GM19193 (cell line): Measurements from ENCODE around the gene ERMP1.

Experiments used
- POLR2A ChIP-seq: IDR thresholded peaks from 4 replicates; pipeline ENCODE4 v1.6.1; 2011; ENCODE audit not compliant: insufficient read depth, insufficient read length; ENCODE audit errors: extremely low read depth

The ERMP1 gene

DNA sequence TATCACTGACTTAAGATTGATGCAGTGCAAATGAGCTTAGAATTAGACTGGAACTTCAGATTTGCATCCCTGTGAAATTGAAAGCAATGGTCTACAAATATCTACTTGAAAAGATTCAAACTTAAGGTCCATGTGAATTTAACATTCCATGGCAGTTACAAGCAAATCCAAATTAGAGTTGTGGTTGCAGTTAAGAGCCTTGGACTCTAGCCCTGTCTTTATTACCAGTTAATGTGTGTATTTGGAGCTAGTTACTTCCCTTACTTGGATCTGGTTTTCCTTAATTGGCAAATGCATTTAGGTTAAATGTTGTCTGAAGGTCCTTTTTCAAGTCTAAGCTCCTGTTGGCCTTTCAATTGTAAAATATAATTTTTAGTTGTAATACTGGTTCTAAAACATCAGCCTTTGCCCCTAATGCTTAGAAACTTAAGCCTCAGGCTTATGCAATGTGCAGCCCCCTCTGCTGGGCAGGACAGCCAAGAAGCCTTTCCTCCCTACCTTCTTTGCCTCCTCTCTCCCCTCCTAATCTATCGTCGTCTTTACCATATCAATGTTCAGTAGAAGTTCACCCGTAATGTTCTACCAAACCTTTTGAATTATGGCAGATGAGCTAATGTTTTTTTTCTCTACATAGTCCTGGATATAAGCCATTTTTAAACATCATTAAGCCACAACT lies 59.5 kb downstream of the ERMP1 start:
- TF ChIP-seq POLR2A = no peak

DNA sequence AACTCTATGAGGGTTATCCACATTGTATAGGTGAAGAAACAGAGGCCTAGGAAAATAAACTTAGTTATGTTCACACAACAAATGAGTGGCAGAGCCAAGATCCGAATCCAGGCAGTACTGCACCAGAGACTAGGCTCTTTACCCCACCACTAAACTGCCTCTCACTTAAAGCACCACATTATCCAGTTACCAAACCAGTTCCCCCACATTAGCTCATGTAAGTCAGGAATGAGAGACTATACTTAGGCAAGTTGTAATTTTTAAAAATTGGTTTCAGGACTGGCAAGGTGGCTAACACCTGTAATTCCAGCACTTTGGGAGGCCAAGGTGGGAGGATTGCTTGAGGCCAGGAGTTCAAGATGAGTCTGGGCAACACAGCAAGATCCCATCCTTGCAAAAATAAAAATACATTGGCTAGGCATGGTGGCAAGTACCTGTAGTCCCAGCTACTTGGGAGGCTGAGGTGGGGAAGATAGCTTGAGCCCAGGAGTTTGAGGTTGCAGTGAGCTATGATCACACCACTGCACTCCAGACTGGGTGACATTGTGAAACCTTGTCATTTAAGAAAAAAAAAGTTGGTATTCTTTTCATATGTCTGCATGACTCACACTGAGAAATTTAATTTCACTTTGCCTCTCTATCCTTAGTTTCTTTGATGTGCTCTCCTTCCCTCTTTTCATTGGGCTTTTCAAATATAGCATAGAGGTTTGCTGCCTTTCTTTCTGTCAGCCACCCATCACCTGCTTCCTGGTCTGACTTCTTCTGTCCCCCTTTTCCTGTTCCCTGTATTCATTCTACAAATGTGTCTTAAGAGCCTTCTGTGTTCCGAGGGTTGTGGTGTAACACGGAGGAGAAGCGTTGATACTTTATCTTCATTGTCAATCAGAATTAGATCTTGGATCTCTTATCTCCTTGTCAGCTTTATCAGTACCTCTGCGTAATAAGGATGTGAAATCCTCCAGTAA lies 64.7 kb downstream of the ERMP1 start:
- TF ChIP-seq POLR2A = no peak

DNA sequence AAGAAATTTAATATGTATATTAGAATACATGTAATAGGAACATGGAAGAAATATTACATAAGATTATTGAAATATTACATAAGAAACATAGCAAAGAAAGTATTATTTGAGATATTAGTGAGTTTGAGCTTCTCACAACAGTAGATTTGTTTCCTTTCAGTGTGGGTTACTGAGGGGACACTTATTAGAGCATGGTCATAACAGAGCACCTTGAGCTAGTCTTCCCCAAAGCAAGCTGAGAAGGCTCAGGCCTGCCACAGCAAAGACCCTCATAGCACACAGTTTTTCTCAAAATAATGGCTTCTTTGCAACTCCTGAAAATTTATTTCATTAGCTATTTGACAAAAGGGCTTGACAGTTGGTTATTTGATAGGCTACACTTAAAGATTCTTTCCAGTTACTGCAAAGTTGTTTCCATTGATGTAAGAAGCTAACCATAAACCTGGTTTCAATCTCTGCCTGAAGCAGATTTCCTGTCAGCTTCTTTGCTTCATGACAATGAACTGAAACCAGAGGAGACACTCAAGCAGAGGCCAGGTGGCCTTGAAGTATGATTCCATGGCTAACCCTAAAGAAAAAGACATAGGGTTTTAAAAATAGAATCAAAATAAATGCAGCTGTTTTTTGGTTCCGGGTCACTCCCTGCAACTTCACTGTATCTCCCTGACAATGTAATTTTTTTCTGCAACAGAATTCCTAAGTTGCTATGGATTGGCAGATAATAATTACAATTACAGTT lies 68.6 kb downstream of the ERMP1 start:
- no peak for TF ChIP-seq POLR2A

DNA sequence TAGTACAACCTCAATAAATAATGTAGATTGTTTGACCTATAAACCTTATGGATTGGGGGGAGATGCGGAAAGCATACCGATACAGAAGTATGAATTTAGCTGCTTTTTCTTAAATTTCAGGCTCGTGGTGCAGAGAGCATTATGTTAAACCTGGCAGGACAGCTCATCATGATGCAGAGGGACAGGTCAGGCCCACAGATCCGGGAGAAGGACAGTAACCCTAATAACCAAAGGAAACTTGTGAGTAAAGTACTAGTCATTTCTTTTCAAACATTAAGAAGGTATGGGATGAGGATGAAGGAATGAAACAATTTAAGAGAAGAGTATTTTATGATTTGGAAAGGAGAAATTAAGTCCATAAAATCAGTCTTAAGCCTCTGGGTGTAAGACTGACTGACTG lies 70.5 kb downstream of the ERMP1 start:
- TF ChIP-seq POLR2A = no peak

DNA sequence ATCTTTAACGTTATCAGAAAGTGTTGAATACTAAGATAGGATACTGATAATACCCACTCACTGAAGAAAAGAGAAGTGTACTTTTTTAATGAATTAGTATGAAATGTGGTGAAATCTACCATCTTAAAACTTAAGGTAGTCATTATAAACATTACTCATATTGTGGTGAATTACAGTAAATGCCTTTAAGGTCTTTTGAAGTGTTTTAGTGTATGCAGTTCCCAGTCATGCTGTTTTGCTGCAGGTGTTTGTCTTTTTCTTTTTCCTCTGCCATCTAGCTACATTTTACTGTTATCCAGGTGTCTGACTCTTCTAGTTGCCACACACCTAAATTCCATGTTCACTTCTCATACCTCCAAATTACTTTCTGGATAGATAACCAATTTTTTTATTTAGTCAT lies 72.6 kb downstream of the ERMP1 start:
- no peak for TF ChIP-seq POLR2A

DNA sequence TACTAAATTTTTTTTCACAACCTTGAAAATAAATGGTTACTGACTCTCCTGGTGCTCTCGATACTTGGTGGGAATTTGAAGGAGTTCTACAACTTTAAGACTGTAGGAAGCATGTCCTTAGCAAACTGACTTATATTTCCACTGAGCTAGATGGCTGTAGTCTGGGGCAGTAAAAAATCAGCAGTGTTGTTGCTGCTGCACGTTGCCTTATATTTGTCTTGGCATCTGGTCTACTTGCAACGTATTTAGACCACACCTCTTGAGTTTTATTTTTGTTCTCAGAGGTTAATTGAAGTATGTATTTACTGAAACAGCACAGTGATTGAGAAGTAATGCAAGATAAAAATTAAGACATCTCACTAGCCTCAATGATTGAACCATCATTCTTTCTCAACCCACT lies 76.3 kb downstream of the ERMP1 start:
- no peak for TF ChIP-seq POLR2A

DNA sequence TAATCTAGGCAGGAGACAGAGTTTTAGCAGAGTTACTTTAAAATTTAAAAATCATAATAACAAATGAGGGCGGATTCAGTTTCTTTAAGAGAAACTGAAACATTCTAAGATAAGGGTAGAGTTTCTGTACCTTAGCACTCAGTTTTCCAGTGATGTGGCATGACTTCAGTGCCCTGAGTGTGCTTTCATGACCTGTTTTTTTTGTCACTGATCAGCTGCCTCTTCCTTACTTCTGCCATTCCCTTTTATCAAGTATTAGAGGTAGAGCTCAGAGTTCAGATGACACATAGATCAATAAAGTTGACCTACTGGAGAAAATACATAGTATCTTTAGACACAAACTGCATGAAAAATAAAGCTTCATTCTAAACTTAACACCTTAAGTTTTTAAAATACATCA lies 82.3 kb downstream of the ERMP1 start:
- no peak for TF ChIP-seq POLR2A

DNA sequence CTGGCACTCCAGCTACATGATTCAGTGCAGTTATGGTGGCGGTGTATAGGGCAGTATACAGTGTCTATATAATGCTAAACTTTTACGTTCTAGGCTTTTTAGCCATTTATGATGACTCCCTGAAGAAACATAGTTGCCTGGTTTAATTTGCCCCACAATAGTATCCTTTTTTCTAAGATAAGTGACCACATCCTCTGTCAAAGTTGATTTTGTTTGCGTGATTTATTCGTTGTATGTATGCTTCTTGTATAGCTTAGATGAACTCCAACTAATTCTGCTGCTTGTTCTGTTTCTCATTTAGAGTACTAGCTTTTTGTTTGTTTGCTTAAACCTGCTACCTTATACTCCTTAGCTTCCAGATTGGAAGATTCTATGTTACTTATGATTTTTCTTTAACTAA lies 83.6 kb downstream of the ERMP1 start:
- TF ChIP-seq POLR2A = no peak

DNA sequence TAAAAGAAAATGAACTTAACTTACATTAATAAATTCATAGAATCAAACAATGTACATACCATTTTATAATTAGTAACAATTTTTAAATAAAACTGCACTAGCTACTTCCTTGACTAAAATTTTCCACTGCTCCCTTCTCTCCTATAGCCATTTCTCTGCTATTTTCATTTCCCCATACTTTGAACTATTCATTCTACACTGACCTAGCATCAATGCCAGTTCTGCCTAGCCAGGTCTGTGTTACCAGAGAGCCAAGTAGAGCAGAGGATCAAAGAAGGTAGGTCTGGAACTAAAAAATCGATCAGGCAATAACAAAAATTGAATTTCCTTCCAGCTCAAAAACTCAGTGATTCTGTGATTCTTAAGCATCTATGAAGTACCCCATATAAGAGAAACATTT lies 84.5 kb downstream of the ERMP1 start:
- TF ChIP-seq POLR2A = no peak

DNA sequence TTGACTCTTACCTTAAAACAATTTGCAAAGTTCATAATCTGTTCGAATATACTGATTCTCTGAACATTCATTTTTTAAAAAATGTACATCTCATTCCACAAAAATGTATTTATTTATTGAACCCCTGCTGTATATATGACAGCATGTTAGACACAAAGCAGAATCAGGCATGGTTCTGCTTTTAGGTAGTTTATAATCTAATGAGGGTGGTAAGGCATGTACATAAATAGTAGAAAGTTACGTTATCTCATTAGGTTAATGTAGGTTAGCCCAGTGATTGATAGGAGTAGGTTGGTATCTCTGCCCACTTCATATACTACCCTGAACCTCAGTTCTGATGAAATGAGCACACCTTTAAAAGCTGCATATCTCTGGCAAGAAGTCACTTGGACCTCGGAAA lies 89.8 kb downstream of the ERMP1 start:
- no peak for TF ChIP-seq POLR2A

DNA sequence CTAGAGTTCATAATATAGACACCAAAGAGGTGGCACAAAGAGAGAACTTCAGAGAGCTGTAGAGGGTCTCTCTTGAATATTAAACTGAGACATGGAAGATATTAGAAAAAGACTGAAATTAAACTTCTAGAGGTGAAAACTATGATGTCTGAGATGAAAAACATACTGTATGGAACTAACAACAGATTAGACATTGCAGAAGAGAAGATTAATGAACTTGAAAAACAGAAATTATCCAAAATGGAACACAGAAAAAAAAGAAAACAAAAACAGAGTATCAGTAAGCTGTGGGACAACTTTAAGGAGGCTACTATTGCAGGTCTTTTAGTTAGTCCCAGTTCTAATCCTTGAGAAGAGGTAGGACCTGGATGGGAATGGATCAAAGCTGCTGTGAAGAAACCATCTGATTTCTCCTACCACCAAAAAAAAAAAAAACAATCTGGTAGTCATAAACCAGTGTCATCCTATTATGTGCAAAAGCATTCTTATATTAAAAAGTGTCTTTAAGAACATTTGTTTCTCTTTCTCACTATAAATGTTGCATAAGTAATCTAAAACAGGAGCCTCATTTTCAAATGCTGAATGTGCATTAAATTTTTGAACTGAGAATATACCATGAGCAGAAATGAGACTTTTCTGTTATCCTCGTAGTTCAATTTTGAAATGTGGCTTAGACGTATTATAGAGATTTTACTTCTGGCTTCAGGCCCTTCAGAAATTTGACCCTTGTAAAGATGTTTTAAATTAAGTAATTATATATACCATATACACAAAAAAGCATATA lies 96.2 kb downstream of the ERMP1 start:
- no peak for TF ChIP-seq POLR2A

DNA sequence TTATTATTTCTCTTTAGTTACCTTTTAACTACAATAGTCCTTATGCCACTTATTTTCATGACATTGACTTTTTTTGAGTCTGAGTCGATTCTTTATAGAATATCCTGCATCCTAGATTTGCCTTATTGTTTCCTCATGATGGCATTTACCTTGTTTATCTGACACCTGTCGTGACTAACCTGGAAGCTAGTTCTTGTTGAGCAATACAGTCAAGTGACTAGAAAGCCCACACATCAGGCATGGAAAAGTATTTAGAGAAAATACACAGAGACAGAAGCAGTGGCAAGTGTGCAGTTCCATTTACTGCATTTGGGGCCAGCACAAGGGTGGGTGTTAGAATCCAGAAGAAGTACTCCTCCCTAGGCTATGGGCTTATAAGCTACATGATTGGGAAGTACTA lies 97.8 kb downstream of the ERMP1 start:
- TF ChIP-seq POLR2A = no peak
